GM18861 (cell line): ENCODE results near the gene MEIG1.
"Not testable (repeated sequence)": the region's sequence is repeated elsewhere in the genome, so short reads cannot be mapped to it uniquely, and the experiment has no call there.

Source experiments
- ATAC-seq: cut with Tn5 transposase; IDR thresholded peaks from one replicate; pipeline ENCODE4 v1.9.1; 2021; ENCODE audit not compliant: unreplicated experiment

The MEIG1 gene

DNA sequence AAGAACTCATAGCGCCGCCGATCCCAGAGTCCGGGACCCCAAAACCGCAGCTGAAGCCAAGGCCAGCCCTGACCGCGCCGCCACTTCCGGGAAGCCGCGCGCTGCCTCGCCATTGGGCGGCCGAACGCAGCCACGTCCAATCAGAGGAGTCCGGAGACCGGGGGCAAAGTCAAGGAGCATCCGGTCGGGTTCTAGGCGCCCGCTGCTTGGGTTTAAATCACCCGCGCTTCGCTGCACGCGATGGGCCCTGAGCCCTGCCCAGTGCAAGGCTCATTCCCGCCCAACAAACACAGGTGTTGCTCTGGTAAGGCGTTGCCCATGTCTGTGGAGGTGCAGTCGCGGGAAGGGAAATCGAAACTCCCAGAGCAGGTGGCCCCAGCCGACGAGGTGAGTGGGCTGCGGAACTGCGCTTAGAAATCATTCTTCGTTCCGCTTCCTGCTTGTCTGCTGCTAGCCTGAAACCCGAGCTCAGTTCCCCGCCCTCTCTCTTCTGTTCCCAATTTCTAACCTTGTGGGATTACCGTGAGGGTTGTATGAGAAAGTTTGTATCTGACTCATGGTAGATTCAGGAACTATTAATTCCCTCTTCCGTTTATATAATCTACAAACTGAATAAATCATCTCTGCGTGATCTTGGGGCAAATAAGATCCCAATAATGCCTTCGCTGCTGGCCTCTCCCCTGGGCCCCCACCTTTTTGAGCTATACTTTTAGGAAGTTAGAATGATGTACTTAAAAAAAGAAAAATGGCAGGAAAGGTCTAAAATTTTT, 5.0 kb upstream of the MEIG1 start, which contains the start of gene DCLRE1C:
TSS of gene DCLRE1C (minus strand) at position 96 of the 770 bp plus-strand sequence. CDS start at position 10, 86 bp downstream.
- peak; percentile 61 for ATAC-seq

DNA sequence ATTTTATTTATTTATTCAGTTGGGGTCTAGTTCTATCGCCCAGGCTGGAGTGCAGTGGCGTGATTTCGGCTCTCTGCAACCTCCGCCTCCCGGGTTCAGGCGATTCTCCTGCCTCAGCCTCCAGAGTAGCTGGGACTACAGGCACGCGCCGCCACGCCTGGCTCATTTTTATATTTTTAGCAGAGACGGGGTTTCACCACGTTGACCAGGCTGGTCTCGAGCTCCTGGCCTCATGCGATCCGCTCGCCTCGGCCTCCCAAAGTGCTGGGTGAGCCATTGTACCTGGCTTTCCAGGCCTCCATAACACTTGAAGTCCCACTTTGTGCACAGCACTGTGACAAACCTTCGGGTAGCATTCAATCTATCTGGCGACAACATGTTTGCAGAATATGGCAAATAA, 4.3 kb upstream of the MEIG1 start:
- ATAC-seq = no peak

DNA sequence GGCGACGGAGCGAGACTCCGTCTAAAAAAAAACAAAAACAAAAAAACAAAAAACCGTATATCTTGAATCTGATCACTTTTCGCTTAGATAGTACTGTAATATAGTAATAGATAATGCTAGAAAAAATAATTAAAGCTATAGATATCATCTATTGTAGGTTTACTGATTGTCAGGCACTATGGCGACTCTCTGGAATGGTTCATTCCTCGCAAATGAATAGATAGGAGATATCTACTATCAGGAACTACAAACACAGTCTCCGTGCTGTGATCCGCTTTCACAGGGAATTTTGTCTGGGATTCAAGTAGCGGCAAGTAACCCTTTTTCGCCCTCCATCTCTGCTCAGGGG, 342 bp upstream of the MEIG1 start:
- no peak for ATAC-seq

GRCh38 chr10:14967897-14968296, 8.7 kb downstream of the MEIG1 start:
- no peak for ATAC-seq

DNA sequence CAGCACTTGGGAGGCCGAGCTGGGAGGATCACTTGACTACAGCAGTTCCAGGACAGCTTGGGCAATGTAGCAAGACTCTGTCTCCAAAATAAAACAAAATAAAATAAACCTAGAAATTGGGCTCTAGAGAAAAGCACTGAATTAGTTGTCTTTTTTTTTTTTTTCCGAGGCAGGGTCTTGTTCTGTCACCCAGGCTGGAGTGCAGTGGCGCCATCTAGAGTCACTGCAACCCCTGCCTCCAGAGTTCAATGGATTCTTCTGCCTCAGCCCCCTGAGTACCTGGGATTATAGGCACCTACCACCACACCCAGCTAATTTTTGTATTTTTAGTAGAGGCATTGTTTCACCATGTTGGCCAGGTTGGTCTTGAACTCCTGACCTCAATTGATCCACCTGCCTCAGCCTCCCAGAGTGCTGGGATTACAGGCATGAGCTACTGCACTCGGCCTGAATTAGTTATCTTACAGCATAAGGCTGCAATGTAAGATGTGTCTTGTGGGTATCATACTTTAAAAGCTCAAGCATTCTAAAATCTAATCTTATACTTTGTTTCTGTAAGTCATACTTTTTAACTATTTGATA, 12.8 kb downstream of the MEIG1 start:
- no peak for ATAC-seq

- not testable (repeated sequence) for ATAC-seq
Observed at GRCh38 chr10:14974153-14974998, 15.2 kb downstream of the MEIG1 start.

GRCh38 chr10:14975672-14976273, 16.6 kb downstream of the MEIG1 start:
- no peak for ATAC-seq

GRCh38 chr10:14982744-14983143, 23.6 kb downstream of the MEIG1 start:
- no peak for ATAC-seq

DNA sequence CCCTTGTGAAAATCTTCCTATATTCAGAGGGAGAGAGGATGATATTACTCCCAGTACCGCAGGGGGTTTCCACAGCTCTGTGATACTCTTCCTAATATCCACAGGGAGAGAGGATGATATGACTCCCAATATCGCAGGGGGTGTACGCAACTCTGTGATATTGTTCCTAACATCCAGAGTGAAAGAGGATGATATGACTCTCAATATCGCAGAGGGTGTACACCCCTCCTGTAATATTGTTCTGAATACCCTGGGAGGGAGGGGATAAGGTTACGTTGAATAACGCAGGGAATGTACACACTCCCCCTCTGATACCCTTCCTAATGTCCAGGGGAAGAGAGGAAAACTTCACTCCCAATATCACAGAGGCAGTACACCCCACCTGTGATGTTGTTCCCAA, 30.4 kb downstream of the MEIG1 start:
- ATAC-seq = not testable (repeated sequence)

- ATAC-seq = not testable (repeated sequence)
Observed at GRCh38 chr10:14991035-14991749, 32.0 kb downstream of the MEIG1 start.

DNA sequence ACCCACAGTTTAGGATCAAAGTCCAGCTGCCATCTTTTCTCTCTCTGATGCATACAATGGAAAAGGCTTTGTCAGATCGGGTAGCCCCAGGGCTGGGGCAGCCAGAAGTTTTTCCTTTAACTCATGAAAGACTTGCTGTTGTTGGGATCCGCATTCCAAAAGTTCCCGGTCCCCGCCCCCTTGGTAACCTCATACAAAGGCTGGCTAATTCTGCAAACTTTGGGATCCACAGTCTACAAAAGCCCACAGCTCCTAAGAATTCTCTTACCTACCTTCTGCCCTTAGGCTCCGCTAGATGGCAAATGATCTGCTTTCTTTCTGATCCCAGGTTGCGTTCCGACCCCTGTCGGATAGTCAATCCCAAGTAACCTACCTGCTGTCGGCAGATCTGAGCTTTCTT, 33.1 kb downstream of the MEIG1 start:
- not testable (repeated sequence) for ATAC-seq

DNA sequence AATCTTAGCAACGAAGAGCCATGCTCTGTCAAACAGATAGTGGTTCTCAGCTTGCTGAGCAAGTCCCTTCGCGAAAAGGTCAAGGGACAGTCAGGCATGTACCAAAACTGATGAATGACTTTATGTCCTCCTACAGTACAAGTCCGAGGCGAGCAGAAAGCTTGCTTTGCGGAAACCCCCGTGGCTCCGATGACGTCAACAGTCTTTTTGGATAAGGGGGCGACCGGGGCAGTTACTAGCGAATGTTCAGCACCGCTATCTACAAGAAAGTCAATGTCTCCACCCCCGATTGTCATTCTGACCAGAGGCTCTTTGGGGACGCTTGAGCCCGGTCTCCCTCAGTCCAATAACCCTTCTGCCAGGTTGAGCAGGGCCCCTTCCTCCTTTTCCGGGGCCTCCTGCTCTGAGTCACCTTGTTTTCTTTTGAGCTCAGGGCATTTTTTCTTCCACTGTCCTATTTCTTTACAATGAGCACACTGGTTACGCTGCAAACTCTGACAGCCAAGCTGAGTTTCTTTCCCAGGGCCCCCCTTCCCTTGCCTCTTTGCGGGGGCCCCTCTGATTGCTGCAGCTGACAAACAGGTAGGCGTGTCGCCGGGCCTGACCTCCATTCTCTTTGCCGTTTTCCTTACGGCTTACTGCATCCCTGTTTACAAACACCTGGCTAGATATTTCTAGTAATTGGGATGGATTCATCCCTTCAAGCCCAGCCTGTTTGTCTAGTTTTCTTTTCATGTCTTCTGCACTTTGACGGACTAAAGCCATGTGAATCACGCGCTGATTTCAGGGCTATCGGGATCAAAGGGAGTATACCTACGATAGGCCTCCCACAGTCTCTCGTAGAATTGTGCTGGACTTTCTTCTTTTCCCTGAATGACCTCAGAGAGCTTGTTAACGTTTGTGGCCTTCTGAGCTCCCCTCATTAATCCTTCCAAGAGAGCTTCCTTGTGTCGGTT, 34.6 kb downstream of the MEIG1 start:
- ATAC-seq = not testable (repeated sequence)

DNA sequence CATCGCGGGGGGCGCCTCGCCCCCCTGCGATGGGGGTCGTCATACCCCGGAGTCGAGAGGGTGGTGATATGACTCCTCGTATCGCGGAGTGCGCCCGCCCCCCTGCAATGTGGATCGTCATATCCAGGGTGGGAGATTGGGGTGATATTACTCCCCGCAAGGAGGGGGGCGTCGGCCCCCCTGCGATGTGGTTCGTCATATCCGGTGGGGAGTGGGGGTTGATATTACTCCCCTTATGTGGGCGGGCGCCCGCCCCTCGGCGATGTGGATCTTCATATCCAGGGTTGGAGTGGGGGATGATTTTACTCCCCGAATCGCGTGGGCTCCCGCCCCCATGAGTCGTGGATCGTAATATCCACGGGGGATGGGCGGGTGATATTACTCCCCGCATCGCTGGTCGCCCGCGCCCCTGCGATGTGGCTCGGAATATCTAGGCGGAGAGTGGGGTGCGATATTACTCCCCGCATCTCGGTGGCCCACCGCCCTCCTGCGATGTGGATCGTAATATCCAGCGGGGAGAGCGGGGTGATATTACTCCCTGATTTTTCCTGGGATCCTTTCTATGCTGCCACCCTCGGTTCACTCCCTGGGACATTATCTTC, 36.9 kb downstream of the MEIG1 start:
- ATAC-seq = no peak

DNA sequence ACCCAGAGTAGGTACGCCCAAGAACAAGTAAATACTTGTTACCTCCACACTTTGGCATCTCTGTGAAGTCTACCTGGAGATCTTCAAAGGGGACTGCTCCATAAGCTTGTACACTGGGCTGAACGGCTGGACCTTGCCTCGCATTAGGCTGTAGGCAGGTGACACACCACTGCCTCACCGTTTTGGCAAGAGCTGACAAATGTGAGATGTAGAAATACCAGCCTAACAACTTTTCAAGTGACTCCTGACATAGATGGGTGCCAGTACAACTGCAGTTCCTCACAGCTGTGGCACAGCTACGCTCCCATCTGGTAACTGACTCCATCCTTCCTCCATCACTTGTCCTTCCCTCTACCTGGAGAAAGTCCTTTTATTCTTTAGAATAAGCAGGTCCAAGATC, 54.3 kb downstream of the MEIG1 start:
- ATAC-seq = not testable (repeated sequence)

GRCh38 chr10:15015451-15015850, 56.3 kb downstream of the MEIG1 start:
- ATAC-seq = no peak

DNA sequence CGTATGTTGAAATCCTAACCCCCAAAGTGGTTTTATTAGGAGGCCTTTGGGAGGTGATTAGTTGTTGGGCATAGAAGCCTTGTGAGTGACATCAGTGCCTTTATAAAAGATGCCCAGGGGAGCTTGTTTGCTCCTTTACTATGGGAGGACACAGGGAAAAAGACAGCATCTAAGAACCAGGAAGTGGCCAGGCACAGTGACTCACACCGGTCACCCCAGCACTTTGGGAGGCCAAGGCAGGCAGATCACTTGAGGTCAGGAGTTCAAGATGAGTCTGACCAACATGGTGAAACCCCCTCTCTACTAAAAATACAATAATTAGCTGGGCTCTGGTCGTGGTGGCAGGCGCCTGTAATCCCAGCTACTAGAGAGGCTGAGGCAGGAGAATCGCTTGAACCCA, 61.8 kb downstream of the MEIG1 start:
- ATAC-seq = not testable (repeated sequence)
